ENCODE data around the gene CGB3.

Gene CGB3

DNA sequence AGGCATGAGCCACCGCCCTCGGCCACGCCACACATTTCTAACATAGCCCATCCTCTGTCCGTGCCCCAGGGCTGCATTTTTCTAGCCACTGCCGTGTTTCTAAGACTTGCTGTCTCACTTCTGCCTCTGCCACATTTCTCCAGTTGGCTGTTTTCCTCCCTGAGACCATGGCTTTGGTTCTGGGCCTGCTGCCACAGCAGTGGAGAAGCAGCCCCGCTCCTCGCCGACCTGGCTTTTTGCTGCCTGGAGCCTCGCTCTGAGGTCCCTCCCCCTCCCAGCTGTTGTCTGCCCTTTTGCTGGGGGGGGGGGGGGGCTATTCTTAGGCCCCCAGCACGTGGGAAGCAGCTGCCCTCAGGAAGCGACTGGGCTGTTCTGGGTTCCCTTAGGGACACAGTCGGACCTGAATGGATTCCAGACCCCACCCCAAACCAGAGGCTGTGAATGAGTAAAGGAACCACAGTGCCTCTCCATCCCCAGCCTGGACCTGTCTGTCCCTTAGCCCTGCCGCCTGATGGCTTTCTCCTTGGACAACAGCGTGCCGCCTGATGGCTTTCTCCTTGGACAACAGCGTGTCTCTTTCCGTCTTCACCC is 34.3 kb downstream of the CGB3 start:
- Mint-ChIP-seq H3K4me3 (no peak overlapping the region), H3K36me3 (peaks cover 5% of the 10 kb centered on the region), H3K27ac (peak overlapping the region; percentile 78)

GRCh38 chr19:48988860-48989259 is 35.3 kb downstream of the CGB3 start:
- H3K27me3 Mint-ChIP-seq = no peaks in the 10 kb centered on the region
- no peak overlapping the region for H3K27ac Mint-ChIP-seq
- H3K36me3 Mint-ChIP-seq = peaks cover 5% of the 10 kb centered on the region
- no peaks in the 10 kb centered on the region for H3K9me3 Mint-ChIP-seq (ENCODE audit: low read depth)
- H3K4me3 Mint-ChIP-seq = no peak overlapping the region
- H3K4me1 Mint-ChIP-seq (ENCODE audit: low read depth) = peaks cover 25% of the 10 kb centered on the region

More for the DNA sequence above, 34.3 kb downstream of the CGB3 start:
- H3K27me3 Mint-ChIP-seq = no peaks in the 10 kb centered on the region
- peaks cover 32% of the 10 kb centered on the region for H3K4me1 Mint-ChIP-seq (ENCODE audit: low read depth)
- H3K9me3 Mint-ChIP-seq (ENCODE audit: low read depth) = no peaks in the 10 kb centered on the region

DNA sequence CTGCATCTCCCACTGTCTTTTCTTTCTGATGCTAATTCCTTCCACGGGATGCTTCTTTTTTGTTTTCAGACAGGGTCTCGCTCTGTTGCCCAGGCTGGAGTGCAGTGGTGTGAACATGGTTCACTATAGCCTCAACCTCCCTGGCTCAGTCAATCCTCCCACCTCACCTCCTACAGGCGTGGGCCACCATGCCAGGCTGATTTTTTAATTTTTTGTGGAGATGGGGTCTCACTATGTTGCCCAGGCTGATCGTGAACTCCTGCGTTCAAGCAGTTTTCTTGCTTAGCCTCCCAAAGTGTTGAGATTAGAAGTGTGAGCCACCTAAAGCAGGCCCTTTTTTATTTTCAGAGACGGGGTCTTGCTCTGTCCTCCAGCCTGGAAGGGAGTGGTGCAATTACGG is 35.8 kb downstream of the CGB3 start:
- Mint-ChIP-seq H3K27me3 (no peaks in the 10 kb centered on the region), H3K4me1 (ENCODE audit: low read depth) (peaks cover 23% of the 10 kb centered on the region), H3K27ac (no peak overlapping the region), H3K9me3 (ENCODE audit: low read depth) (no peaks in the 10 kb centered on the region), H3K36me3 (peaks cover 5% of the 10 kb centered on the region), H3K4me3 (no peak overlapping the region)

DNA sequence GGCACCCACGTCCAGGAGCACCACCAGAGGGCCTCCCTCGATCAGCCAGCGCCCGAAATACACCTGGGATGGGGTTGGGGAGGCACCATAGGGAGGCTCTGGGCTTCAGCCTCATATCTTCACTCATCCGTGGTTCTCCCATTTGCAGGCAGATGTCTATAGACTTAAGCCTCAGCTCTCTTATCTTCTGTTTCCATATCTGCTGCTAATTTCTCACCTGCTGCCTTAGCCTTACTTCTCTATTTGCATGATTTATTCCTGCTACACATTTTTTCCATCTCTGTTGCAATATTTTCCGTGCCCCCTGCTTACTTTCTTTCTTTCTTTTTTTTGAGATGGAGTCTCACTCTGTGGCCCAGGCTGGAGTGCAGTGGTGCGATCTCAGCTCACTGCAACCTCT is 36.8 kb downstream of the CGB3 start:
- no peak overlapping the region for H3K4me3 Mint-ChIP-seq
- peak overlapping the region; percentile 34 for H3K27ac Mint-ChIP-seq
- peaks cover 7% of the 10 kb centered on the region for H3K36me3 Mint-ChIP-seq
- no peaks in the 10 kb centered on the region for H3K9me3 Mint-ChIP-seq (ENCODE audit: low read depth)
- H3K4me1 Mint-ChIP-seq (ENCODE audit: low read depth) = peaks cover 21% of the 10 kb centered on the region
- H3K27me3 Mint-ChIP-seq = no peaks in the 10 kb centered on the region

DNA sequence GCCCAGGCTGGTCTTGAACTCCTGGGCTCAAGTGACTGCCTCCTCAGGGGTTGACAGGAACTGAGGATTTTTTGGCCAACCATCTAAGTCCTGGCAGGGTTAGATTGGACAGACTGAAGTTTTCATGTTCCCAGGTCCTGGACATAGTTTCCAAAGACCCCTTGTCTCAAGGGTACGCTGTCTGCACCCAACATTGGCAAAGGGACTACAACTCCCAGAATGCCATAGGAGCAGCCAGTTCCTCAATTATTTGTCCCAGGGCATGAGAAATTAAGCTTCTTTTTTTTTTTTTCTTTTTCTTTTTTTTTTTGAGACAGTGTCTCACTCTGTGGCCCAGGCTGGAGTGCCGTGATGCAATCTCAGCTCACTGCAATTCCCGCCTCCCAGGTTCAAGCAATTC is 37.9 kb downstream of the CGB3 start:
- H3K4me3 Mint-ChIP-seq = no peak overlapping the region
- H3K27ac Mint-ChIP-seq = no peak overlapping the region
- H3K36me3 Mint-ChIP-seq = peaks cover 7% of the 10 kb centered on the region
- no peaks in the 10 kb centered on the region for H3K27me3 Mint-ChIP-seq
- H3K9me3 Mint-ChIP-seq (ENCODE audit: low read depth) = no peaks in the 10 kb centered on the region
- peaks cover 16% of the 10 kb centered on the region for H3K4me1 Mint-ChIP-seq (ENCODE audit: low read depth)

- Mint-ChIP-seq H3K4me3 (no peak overlapping the region), H3K36me3 (peaks cover 7% of the 10 kb centered on the region), H3K27me3 (no peaks in the 10 kb centered on the region), H3K27ac (no peak overlapping the region), H3K9me3 (ENCODE audit: low read depth) (no peaks in the 10 kb centered on the region), H3K4me1 (ENCODE audit: low read depth) (peaks cover 16% of the 10 kb centered on the region)
These were observed 38.4 kb downstream of the CGB3 start for GRCh38 chr19:48985711-48986110.

GRCh38 chr19:48982280-48982679 is 41.9 kb downstream of the CGB3 start:
- H3K4me1 Mint-ChIP-seq (ENCODE audit: low read depth) = peaks cover 8% of the 10 kb centered on the region
- no peak overlapping the region for H3K4me3 Mint-ChIP-seq
- H3K36me3 Mint-ChIP-seq = peaks cover 8% of the 10 kb centered on the region
- H3K27me3 Mint-ChIP-seq = no peaks in the 10 kb centered on the region
- no peak overlapping the region for H3K27ac Mint-ChIP-seq
- no peaks in the 10 kb centered on the region for H3K9me3 Mint-ChIP-seq (ENCODE audit: low read depth)

GRCh38 chr19:48977061-48977460 is 47.1 kb downstream of the CGB3 start:
- Mint-ChIP-seq H3K4me3 (no peak overlapping the region), H3K36me3 (peaks cover 4% of the 10 kb centered on the region), H3K4me1 (ENCODE audit: low read depth) (peaks cover 5% of the 10 kb centered on the region), H3K9me3 (ENCODE audit: low read depth) (no peaks in the 10 kb centered on the region), H3K27me3 (no peaks in the 10 kb centered on the region), H3K27ac (no peak overlapping the region)

DNA sequence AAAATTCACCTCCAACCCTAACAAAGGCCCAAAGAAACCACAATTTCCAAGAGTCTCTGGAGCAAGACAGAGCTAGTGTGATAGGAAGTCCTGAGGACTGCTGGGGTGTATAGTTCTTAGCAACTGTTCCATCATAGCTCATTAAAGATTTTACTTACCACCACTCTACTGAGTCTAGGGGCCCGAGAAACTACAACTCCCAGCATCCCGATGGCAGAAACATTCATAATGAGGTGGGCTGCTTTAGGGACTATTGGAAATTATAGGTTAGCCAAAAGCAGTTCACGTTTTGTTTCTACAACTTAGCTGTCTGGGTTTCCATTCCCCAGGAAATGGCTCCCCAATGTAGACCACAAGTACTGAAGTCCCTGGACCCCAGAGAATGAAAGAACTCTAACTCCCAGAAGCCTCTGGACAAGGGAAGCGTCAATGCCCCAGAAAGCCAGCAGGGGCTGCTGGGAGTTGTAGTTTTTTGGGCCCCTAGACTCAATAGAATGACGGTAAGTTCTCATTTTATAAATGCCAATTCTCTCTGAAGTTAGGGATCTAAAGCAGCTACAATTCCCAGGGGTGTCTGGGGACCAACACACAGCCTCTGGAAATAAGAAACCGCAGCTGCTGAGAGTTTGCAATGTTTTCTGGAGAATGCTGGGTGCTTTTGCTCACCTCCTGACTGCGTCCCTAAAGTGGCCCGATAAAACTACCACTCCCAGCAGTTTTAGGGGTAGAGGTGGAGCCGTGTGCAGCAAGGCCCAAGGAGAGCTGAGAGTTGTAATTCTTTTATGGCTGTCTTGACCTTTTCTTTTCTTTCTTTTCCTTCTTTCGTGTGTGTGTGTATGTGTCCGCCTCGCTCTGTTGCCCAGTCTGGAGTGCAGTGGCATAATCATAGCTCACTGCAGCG is 47.9 kb downstream of the CGB3 start:
- H3K4me3 Mint-ChIP-seq = no peak overlapping the region
- H3K9me3 Mint-ChIP-seq (ENCODE audit: low read depth) = no peaks in the 10 kb centered on the region
- H3K4me1 Mint-ChIP-seq (ENCODE audit: low read depth) = peaks cover 5% of the 10 kb centered on the region
- no peak overlapping the region for H3K27ac Mint-ChIP-seq
- peaks cover 4% of the 10 kb centered on the region for H3K36me3 Mint-ChIP-seq
- H3K27me3 Mint-ChIP-seq = no peaks in the 10 kb centered on the region
